RWPE1 (cell line): Measurements from ENCODE around the gene PRG2.

Source experiments
- CTCF ChIA-PET: fragments of 350-600 bp; sonication (Branson Sonifier 250); formaldehyde crosslinking; extraction: SDS; loops from one replicate; lab custom pipeline; 2021; lab: Yijun Ruan, JAX
- POLR2A ChIA-PET: fragments of 400-600 bp; formaldehyde crosslinking; extraction: SDS; loops from one replicate; lab custom pipeline; 2020; ENCODE audit warnings: antibody characterized with exemption; ENCODE audit not compliant: low non-redundant PET; lab: Yijun Ruan, JAX
- DNase-seq: peaks from one replicate; pipeline ENCODE4 v3.0.0; 2012; ENCODE audit warnings: low spot score
- H3K27ac ChIP-seq: fragments of 450-650 bp; 2 replicates; pipeline ENCODE4 v1.5.1; 2017
- CTCF ChIP-seq: fragments of 450-650 bp; conservative IDR thresholded peaks from 2 replicates; pipeline ENCODE4 v1.5.1; 2017; ENCODE audit warnings: low read depth, mild to moderate bottlenecking

Gene PRG2

GRCh38 chr11:57390535-57390934 is at the start of gene PRG2:
Gene PRG2, minus strand, starts transcription at chr11:57390650. Its CDS starts 706 bp downstream, at chr11:57389944.
- DNase-seq: no peak
- TF ChIP-seq CTCF: no peak
- H3K27ac ChIP-seq: no peak within 1 kb of the TSS
- CTCF ChIA-PET: interaction anchor here (0.8 kb wide), 1 partner anchor 52 kb away, joined by 4 read pairs; the partner anchor contains the start of gene P2RX3
- POLR2A ChIA-PET: no interaction called here

DNA sequence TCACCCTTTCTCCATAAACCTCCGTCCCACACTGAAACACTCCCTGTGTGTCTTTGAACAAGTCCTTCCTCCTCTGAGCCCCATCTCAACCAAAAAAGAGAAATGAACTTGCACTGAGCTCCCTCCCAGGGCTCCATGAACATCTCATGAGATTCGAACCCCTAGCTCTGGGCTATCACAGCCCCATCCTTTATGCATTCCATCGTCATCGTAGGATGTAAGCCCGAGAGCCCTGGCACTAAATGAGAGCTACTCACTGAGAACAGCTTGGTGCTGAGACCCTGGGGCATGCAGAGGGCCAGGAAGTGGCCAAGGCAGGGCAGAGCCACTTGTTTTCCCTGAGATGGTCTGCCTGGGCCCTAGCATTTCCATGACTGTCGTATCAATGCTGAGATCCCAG is 49.3 kb upstream of the PRG2 start:
- H3K27ac ChIP-seq: no peak overlapping the region
- ChIA-PET POLR2A (no interaction called here), CTCF (interaction anchor here (0.6 kb wide), 1 partner anchor 1987 kb away, joined by 3 read pairs; no protein-coding TSS in a partner anchor)
- no peak for DNase-seq
- no peak for TF ChIP-seq CTCF

- no peak overlapping the region for H3K27ac ChIP-seq
- POLR2A ChIA-PET: no interaction called here
- CTCF ChIA-PET: no interaction called here
- DNase-seq: no peak
- TF ChIP-seq CTCF: no peak
Measured at GRCh38 chr11:57438345-57439285, 48.2 kb upstream of the PRG2 start.

DNA sequence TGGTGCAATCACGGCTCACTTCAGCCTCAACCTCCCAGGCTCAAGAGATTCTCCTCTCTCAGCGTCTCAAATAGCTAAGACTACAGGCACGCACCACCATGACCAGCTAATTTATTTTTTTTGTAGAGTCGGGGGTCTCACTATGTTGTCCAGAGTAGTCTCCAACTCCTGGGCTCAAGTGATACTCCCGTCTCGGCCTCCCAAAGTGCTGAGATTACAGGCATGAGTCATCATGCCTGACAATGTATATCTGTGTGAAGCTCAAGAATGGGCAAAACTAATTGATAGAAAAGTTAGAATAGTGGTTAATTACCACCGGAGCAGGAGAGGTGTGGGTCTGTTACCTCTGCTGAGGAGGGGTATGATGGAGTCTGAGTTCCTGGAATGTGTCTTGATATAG is 45.6 kb upstream of the PRG2 start:
- DNase-seq: no peak
- CTCF ChIA-PET: interaction anchor here (0.8 kb wide), 1 partner anchor 22 kb away, joined by 3 read pairs; no protein-coding TSS in a partner anchor
- H3K27ac ChIP-seq: peak overlapping the region; percentile 84
- no peak for TF ChIP-seq CTCF
- POLR2A ChIA-PET: no interaction called here

- POLR2A ChIA-PET: no interaction called here
- no peak for TF ChIP-seq CTCF
- peak overlapping the region; percentile 84 for H3K27ac ChIP-seq
- CTCF ChIA-PET: no interaction called here
- DNase-seq: peak; percentile 85
Measured at GRCh38 chr11:57434640-57435546, 44.4 kb upstream of the PRG2 start.

DNA sequence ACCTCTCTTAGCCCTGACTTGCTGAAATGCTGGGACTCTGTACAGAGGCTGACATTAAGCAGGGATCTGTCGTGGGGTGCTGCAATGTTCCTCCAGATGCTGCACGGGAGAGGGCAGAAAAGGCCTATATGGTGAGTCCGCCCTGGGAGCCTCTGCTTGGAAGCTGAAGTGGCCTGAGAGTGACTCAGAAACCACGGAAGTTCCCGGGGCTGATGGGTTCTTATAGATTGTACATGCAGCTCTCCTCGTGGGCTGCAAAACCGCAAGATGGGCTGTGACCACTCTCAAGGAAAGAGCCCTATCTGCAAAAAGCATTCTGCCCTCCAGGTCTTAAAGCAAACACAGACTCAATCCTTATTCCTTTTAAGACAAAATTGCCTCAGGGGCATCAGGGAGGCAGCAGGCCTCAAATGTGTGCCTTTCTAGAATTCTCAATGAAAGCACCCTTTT is 42.3 kb upstream of the PRG2 start:
- TF ChIP-seq CTCF: no peak
- no peak for DNase-seq
- ChIA-PET CTCF (no interaction called here), POLR2A (no interaction called here)
- 0 out of 2 replicates have a peak overlapping the region, but pooled peaks have one; percentile 17 for H3K27ac ChIP-seq
